Measurements from ENCODE around the gene C19orf44.
A peak's percentile ranks its signal among the peaks of the same experiment; 100 is the strongest.

The C19orf44 gene

GRCh38 chr19:16518483-16519229, 22.5 kb downstream of the C19orf44 start:
- no peak for DNase-seq

- DNase-seq, result no peak
Measured at GRCh38 chr19:16519230-16519687, 23.1 kb downstream of the C19orf44 start.

- DNase-seq, result no peak
Measured at GRCh38 chr19:16520074-16520973, 24.1 kb downstream of the C19orf44 start.

- no peak for DNase-seq
Measured at GRCh38 chr19:16520986-16521624, 24.9 kb downstream of the C19orf44 start.

GRCh38 chr19:16521715-16522289, 25.6 kb downstream of the C19orf44 start:
- DNase-seq, result no peak

- DNase-seq, result no peak
Measured at GRCh38 chr19:16522559-16523377, 26.6 kb downstream of the C19orf44 start.

- no peak for DNase-seq
Measured at GRCh38 chr19:16524991-16525734, 29.0 kb downstream of the C19orf44 start.

- DNase-seq, result no peak
Measured at GRCh38 chr19:16525751-16526481, 29.7 kb downstream of the C19orf44 start.

- no peak for DNase-seq
Measured at GRCh38 chr19:16527334-16527935, 31.2 kb downstream of the C19orf44 start.

GRCh38 chr19:16527971-16528521, 31.9 kb downstream of the C19orf44 start:
- peak; percentile 20 for DNase-seq

GRCh38 chr19:16529466-16530144, 33.4 kb downstream of the C19orf44 start:
- no peak for DNase-seq

GRCh38 chr19:16530540-16531379, 34.6 kb downstream of the C19orf44 start:
- DNase-seq, result no peak

GRCh38 chr19:16531380-16531669, 35.1 kb downstream of the C19orf44 start:
- DNase-seq, result no peak

- no peak for DNase-seq
Measured at GRCh38 chr19:16532440-16533234, 36.4 kb downstream of the C19orf44 start.

- no peak for DNase-seq
Measured at GRCh38 chr19:16535381-16535780, 39.2 kb downstream of the C19orf44 start.

- DNase-seq, result no peak
Measured at GRCh38 chr19:16536130-16536529, 39.9 kb downstream of the C19orf44 start.

GRCh38 chr19:16537111-16537510, 40.9 kb downstream of the C19orf44 start:
- no peak for DNase-seq

- DNase-seq, result no peak
Measured at GRCh38 chr19:16540948-16541347, 44.8 kb downstream of the C19orf44 start.

Measured in stimulated activated naive CD4-positive, alpha-beta T cell treated with Interleukin-2 at 50 U/mL for 16 hours (primary cell).